ENCODE results near the gene NOVA2. TPM values are rescaled to one million over a fixed set of nuclear protein-coding genes. Genes with fewer than 3 reads are reported as not detected.

NOVA2 gene
- total RNA-seq, 6 donors from 2014 or later, result 4.7 to 19.0 (median 13.9) TPM

DNA sequence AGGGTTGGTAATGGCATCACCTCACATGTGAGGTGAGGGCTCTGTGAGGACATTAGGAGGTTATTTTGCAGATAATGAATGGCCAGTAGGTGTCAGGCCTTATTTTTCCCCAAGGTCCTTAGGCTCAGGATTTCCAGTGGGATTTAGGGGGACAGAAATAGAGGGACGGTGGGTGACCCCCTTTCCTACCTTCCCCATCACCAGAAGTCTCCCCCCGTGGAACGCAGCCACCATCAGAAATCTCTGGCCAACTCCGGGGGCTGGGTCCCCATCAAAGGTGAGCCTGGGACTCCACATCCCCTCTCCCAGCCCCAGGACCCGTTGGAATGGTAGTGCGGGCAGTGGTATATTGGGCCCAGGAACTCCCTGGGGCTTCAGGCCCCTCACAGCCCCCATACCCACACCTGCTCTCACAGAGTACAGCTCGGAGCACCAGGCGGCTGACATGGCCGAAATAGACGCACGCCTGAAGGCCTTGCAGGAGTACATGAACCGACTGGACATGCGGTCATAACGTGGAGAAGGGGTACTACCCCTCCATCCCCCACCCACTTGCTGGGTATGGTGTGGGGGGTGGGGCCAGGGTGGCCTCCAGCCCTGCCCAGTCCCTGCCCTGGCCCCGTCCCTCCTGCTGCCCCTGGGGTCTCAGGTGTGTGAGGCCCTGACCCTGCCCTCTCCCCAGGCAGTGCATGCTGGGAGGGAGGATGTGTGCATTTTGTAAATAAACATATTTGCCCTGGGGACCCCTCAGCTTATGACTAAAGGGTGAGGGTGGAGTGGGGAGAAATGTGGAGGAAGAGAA lies 44.4 kb upstream of the NOVA2 start:
- Histone ChIP-seq H3K27ac (no peak overlapping the region), H3K36me3 (no peaks in the 10 kb centered on the region), H3K27me3 (peaks cover 0 to 12% (median 4%) of the 10 kb centered on the region in 4 donors), H3K4me1 (peaks cover 18 to 27% (median 22%) of the 10 kb centered on the region in 4 donors), H3K9me3 (no peaks in the 10 kb centered on the region), H3K4me3 (no peak overlapping the region)
- TF ChIP-seq EP300 (IDR thresholded peaks at IDR 0.05), result no peak
- TF ChIP-seq POLR2A (IDR thresholded peaks at IDR 0.05), result no peak
- no peak for TF ChIP-seq CTCF (IDR thresholded peaks at IDR 0.05)
- no peak for TF ChIP-seq POLR2AphosphoS5 (IDR thresholded peaks at IDR 0.05)
- no peak for ATAC-seq (ENCODE audit: low FRiP score in 2 of 2)
- WGBS, 2 donors, result 93 to 96% methylated on average over 4 to 15 of the region's 15 CpGs
- no peak for DNase-seq

- H3K4me1 ChIP-seq, result peaks cover 18 to 27% (median 22%) of the 10 kb centered on the region in 4 donors
- TF ChIP-seq CTCF (IDR thresholded peaks at IDR 0.05) (peak in 1 of 6 experiments; percentile 15), POLR2A (IDR thresholded peaks at IDR 0.05) (no peak)
- 41 to 100% methylated on average over 1 to 7 of the region's 7 CpGs for WGBS, 2 donors
- no peaks in the 10 kb centered on the region for H3K9me3 ChIP-seq
- DNase-seq, result no peak
- peaks cover 0 to 5% (median 2%) of the 10 kb centered on the region in 4 donors for H3K27me3 ChIP-seq
- H3K36me3 ChIP-seq, result no peaks in the 10 kb centered on the region
- peak overlapping the region in 1 of 4 donors; percentile 84 for H3K27ac ChIP-seq
- no peak for ATAC-seq (ENCODE audit: low FRiP score in 2 of 2)
- H3K4me3 ChIP-seq, result peak overlapping the region in 2 of 4 donors; percentile 65 to 67
Observed at GRCh38 chr19:46017095-46017429, 43.4 kb upstream of the NOVA2 start.

GRCh38 chr19:46016426-46017094 lies 42.9 kb upstream of the NOVA2 start:
- Histone ChIP-seq H3K9me3 (no peaks in the 10 kb centered on the region), H3K27ac (peak overlapping the region in 3 of 4 donors; percentile 33 to 84 (median 45)), H3K36me3 (no peaks in the 10 kb centered on the region), H3K4me1 (peaks cover 18 to 27% (median 22%) of the 10 kb centered on the region in 4 donors), H3K27me3 (peaks cover 0 to 5% (median 2%) of the 10 kb centered on the region in 4 donors), H3K4me3 (peak overlapping the region; percentile 53 to 67 (median 64))
- DNase-seq (peak; percentile 88 to 93), ATAC-seq (ENCODE audit: low FRiP score in 2 of 2) (peak; percentile 84 to 92)
- no peak for TF ChIP-seq EP300 (IDR thresholded peaks at IDR 0.05)
- TF ChIP-seq CTCF (IDR thresholded peaks at IDR 0.05), result peak; percentile 37 to 91 (median 64)
- WGBS, 2 donors, result 1 to 2% methylated on average over 19 to 32 of the region's 48 CpGs

- Histone ChIP-seq H3K9me3 (no peaks in the 10 kb centered on the region), H3K36me3 (no peaks in the 10 kb centered on the region), H3K4me1 (peaks cover 18 to 27% (median 22%) of the 10 kb centered on the region in 4 donors), H3K27ac (peak overlapping the region in 2 of 4 donors; percentile 45 to 84), H3K27me3 (peaks cover 0 to 5% (median 2%) of the 10 kb centered on the region in 4 donors), H3K4me3 (peak overlapping the region; percentile 53 to 67 (median 64))
- 5 to 8% methylated on average over 18 to 40 of the region's 63 CpGs for WGBS, 2 donors
- ATAC-seq (ENCODE audit: low FRiP score in 2 of 2), result peak in 1 of 2 donors; percentile 40
- DNase-seq, result peak in 1 of 2 donors; percentile 85
- TF ChIP-seq POLR2A (IDR thresholded peaks at IDR 0.05), result no peak
- TF ChIP-seq EP300 (IDR thresholded peaks at IDR 0.05), result no peak
- no peak for TF ChIP-seq POLR2AphosphoS5 (IDR thresholded peaks at IDR 0.05)
- TF ChIP-seq CTCF (IDR thresholded peaks at IDR 0.05), result no peak
Observed at GRCh38 chr19:46015687-46016425, 42.2 kb upstream of the NOVA2 start.
